ENCODE data around the gene GEMIN7. TPM values are rescaled to one million over a fixed set of nuclear protein-coding genes. Genes with fewer than 3 reads are reported as not detected.
"Not testable (repeated sequence)": the region's sequence is repeated elsewhere in the genome, so short reads cannot be mapped to it uniquely, and the experiment has no call there.

GEMIN7 gene
- total RNA-seq, 1 experiment from 2014 or later: 29.6 TPM

- Histone ChIP-seq H3K36me3 (ENCODE audit: low read depth) (no peaks in the 10 kb centered on the region), H2AFZ (no peak overlapping the region), H3K4me3 (no peak overlapping the region), H3K27me3 (ENCODE audit: insufficient read depth, low read depth) (no peaks in the 10 kb centered on the region), H3K4me2 (no peak overlapping the region), H3K4me1 (replicated peaks; ENCODE audit: insufficient read depth) (peaks cover 6% of the 10 kb centered on the region), H4K20me1 (ENCODE audit: insufficient read depth) (peaks cover 93% of the 10 kb centered on the region), H3K9me3 (ENCODE audit: insufficient read depth, low read depth) (no peaks in the 10 kb centered on the region), H3F3A (ENCODE audit: insufficient read depth, low read depth) (no peaks in the 10 kb centered on the region), H3K79me2 (ENCODE audit: low read depth) (peaks cover 87% of the 10 kb centered on the region), H3K9me2 (ENCODE audit: insufficient read depth) (no peaks in the 10 kb centered on the region), H3K27ac (no peak overlapping the region)
- POLR2A ChIA-PET (ENCODE audit: unreplicated experiment): interaction anchor here (0.6 kb wide), 1 partner anchor 28 kb away, joined by 4 read pairs; no protein-coding TSS in a partner anchor
- CTCF ChIA-PET: interaction anchor here (0.7 kb wide), 1 partner anchor 10 kb away, joined by 5 read pairs; no protein-coding TSS in a partner anchor
- intact Hi-C loops (cut with micrococcal nuclease; ENCODE audit: unreplicated experiment): no loop called here
- no TSS peak for BruUV-seq (replicated peaks)
- TF ChIP-seq EZH2 (IDR thresholded peaks at IDR 0.05; ENCODE audit: low read depth) (no peak), CTCF (conservative IDR thresholded peaks at IDR 0.05) (no peak)
- no peak for DNase-seq
Observed at GRCh38 chr19:45103156-45103507, 24.1 kb downstream of the GEMIN7 start.

- H3K4me2 ChIP-seq: no peak overlapping the region
- CTCF ChIA-PET: interaction anchor here (0.7 kb wide), 1 partner anchor 9 kb away, joined by 5 read pairs; no protein-coding TSS in a partner anchor
- H3K9me2 ChIP-seq (ENCODE audit: insufficient read depth): no peaks in the 10 kb centered on the region
- H3K27me3 ChIP-seq (ENCODE audit: insufficient read depth, low read depth): no peaks in the 10 kb centered on the region
- POLR2A ChIA-PET (ENCODE audit: unreplicated experiment): no interaction called here
- H3K4me1 ChIP-seq (replicated peaks; ENCODE audit: insufficient read depth): 0 out of 2 replicates have a peak, but pooled peaks cover under 1% of the 10 kb centered on the region
- BruUV-seq (replicated peaks): no TSS peak
- H3K4me3 ChIP-seq: no peak overlapping the region
- DNase-seq: no peak
- intact Hi-C loops (cut with micrococcal nuclease; ENCODE audit: unreplicated experiment): no loop called here
- peaks cover 92% of the 10 kb centered on the region for H4K20me1 ChIP-seq (ENCODE audit: insufficient read depth)
- no peaks in the 10 kb centered on the region for H3K9me3 ChIP-seq (ENCODE audit: insufficient read depth, low read depth)
- H2AFZ ChIP-seq: no peak overlapping the region
- H3K36me3 ChIP-seq (ENCODE audit: low read depth): no peaks in the 10 kb centered on the region
- H3F3A ChIP-seq (ENCODE audit: insufficient read depth, low read depth): no peaks in the 10 kb centered on the region
- no peak overlapping the region for H3K27ac ChIP-seq
- peaks cover 87% of the 10 kb centered on the region for H3K79me2 ChIP-seq (ENCODE audit: low read depth)
- TF ChIP-seq CTCF (conservative IDR thresholded peaks at IDR 0.05) (no peak), EZH2 (IDR thresholded peaks at IDR 0.05; ENCODE audit: low read depth) (no peak)
Observed at GRCh38 chr19:45103508-45104319, 24.7 kb downstream of the GEMIN7 start.

GRCh38 chr19:45104658-45105349 lies 25.7 kb downstream of the GEMIN7 start:
- no peak for DNase-seq
- POLR2A ChIA-PET (ENCODE audit: unreplicated experiment): no interaction called here
- no peaks in the 10 kb centered on the region for H3K36me3 ChIP-seq (ENCODE audit: low read depth)
- CTCF ChIA-PET: no interaction called here
- peaks cover 87% of the 10 kb centered on the region for H3K79me2 ChIP-seq (ENCODE audit: low read depth)
- H3K9me3 ChIP-seq (ENCODE audit: insufficient read depth, low read depth): no peaks in the 10 kb centered on the region
- no peaks in the 10 kb centered on the region for H3F3A ChIP-seq (ENCODE audit: insufficient read depth, low read depth)
- H3K4me3 ChIP-seq: no peak overlapping the region
- no peak overlapping the region for H3K27ac ChIP-seq
- intact Hi-C loops (cut with micrococcal nuclease; ENCODE audit: unreplicated experiment): no loop called here
- H3K4me1 ChIP-seq (replicated peaks; ENCODE audit: insufficient read depth): no peaks in the 10 kb centered on the region
- BruUV-seq (replicated peaks): no TSS peak
- H3K27me3 ChIP-seq (ENCODE audit: insufficient read depth, low read depth): no peaks in the 10 kb centered on the region
- H4K20me1 ChIP-seq (ENCODE audit: insufficient read depth): peaks cover 87% of the 10 kb centered on the region
- no peak overlapping the region for H2AFZ ChIP-seq
- TF ChIP-seq CTCF (conservative IDR thresholded peaks at IDR 0.05) (no peak), EZH2 (IDR thresholded peaks at IDR 0.05; ENCODE audit: low read depth) (no peak)
- no peak overlapping the region for H3K4me2 ChIP-seq
- no peaks in the 10 kb centered on the region for H3K9me2 ChIP-seq (ENCODE audit: insufficient read depth)

GRCh38 chr19:45106363-45106762 lies 27.3 kb downstream of the GEMIN7 start:
- DNase-seq; BruUV-seq (replicated peaks); H3K4me2 ChIP-seq; POLR2A ChIA-PET (ENCODE audit: unreplicated experiment); H3F3A ChIP-seq (ENCODE audit: insufficient read depth, low read depth); H3K4me1 ChIP-seq (replicated peaks; ENCODE audit: insufficient read depth); H3K27ac ChIP-seq; H3K9me2 ChIP-seq (ENCODE audit: insufficient read depth); H3K36me3 ChIP-seq (ENCODE audit: low read depth); H3K27me3 ChIP-seq (ENCODE audit: insufficient read depth, low read depth); H3K4me3 ChIP-seq; H2AFZ ChIP-seq; intact Hi-C loops (cut with micrococcal nuclease; ENCODE audit: unreplicated experiment); H3K9me3 ChIP-seq (ENCODE audit: insufficient read depth, low read depth): not testable (repeated sequence)
- CTCF ChIA-PET: interaction anchor here (0.6 kb wide), 1 partner anchor 9 kb away, joined by 3 read pairs; no protein-coding TSS in a partner anchor
- Histone ChIP-seq H3K79me2 (ENCODE audit: low read depth) (peaks cover 82% of the 10 kb centered on the region), H4K20me1 (ENCODE audit: insufficient read depth) (peaks cover 77% of the 10 kb centered on the region)
